ENCODE data around the gene ERGIC3.
A peak's percentile ranks its signal among the peaks of the same experiment; 100 is the strongest.

Gene ERGIC3

DNA sequence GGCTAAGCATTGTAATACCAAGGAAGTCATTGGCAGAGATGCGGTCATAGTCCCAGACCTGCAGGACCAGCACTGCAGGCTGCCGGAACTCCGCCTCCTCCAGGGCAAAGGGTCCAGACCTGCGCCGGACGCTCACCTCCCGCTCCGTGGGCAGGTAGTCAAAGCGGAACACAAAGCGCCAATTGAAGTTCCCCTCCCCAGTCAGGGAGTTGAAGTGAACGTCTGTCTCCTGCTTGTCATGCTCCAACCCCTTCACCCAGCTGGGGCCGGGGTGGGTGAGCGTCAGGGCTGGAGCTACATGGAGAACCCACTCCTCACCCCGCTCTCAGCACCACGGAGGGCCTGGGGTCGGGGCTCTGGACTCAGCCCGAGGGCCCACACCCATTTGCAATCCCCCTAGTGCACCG, 18.2 kb downstream of the ERGIC3 start:
- in situ Hi-C loops (cut with HindIII; ENCODE audit: low sequenced_read_pairs): no loop called here
- H3K4me3 ChIP-seq (ENCODE audit: low read depth, low read length): no peak overlapping the region
- TF ChIP-seq, protein P1, sequence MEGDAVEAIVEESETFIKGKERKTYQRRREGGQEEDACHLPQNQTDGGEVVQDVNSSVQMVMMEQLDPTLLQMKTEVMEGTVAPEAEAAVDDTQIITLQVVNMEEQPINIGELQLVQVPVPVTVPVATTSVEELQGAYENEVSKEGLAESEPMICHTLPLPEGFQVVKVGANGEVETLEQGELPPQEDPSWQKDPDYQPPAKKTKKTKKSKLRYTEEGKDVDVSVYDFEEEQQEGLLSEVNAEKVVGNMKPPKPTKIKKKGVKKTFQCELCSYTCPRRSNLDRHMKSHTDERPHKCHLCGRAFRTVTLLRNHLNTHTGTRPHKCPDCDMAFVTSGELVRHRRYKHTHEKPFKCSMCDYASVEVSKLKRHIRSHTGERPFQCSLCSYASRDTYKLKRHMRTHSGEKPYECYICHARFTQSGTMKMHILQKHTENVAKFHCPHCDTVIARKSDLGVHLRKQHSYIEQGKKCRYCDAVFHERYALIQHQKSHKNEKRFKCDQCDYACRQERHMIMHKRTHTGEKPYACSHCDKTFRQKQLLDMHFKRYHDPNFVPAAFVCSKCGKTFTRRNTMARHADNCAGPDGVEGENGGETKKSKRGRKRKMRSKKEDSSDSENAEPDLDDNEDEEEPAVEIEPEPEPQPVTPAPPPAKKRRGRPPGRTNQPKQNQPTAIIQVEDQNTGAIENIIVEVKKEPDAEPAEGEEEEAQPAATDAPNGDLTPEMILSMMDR (IDR thresholded peaks at IDR 0.05; ENCODE audit: low read depth, low read length, missing control alignments): no peak
- DNase-seq (ENCODE audit: low read depth): no peak

- TF ChIP-seq, protein P1 (IDR thresholded peaks at IDR 0.05; ENCODE audit: low read depth, low read length, missing control alignments): no peak
- in situ Hi-C loops (cut with HindIII; ENCODE audit: low sequenced_read_pairs): no loop called here
- no peak for DNase-seq (ENCODE audit: low read depth)
- no peak overlapping the region for H3K4me3 ChIP-seq (ENCODE audit: low read depth, low read length)
Observed at GRCh38 chr20:35560541-35560940, 18.7 kb downstream of the ERGIC3 start.

DNA sequence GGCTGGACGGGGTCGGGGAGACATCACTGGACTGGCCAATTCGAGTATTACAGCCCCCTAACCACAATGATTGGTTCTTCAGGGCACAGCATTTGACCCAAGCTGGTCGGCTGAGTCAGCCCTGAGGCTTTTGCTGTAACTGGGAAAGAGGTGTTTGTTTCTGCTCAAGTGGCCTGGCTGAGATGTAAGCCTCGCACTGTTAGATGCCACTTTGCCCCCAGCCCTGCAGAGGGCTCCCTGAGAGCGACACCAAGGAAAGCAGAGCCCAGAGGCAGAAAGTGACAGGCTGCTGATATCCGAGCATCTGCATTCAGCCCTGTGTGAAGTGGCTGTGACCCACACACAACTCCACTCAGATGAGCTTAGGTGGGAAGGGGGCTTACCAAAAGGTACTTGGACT, 19.4 kb downstream of the ERGIC3 start:
- in situ Hi-C loops (cut with HindIII; ENCODE audit: low sequenced_read_pairs): no loop called here
- TF ChIP-seq, protein P1 (IDR thresholded peaks at IDR 0.05; ENCODE audit: low read depth, low read length, missing control alignments): peak; percentile 48
- DNase-seq (ENCODE audit: low read depth): no peak
- H3K4me3 ChIP-seq (ENCODE audit: low read depth, low read length): no peak overlapping the region

DNA sequence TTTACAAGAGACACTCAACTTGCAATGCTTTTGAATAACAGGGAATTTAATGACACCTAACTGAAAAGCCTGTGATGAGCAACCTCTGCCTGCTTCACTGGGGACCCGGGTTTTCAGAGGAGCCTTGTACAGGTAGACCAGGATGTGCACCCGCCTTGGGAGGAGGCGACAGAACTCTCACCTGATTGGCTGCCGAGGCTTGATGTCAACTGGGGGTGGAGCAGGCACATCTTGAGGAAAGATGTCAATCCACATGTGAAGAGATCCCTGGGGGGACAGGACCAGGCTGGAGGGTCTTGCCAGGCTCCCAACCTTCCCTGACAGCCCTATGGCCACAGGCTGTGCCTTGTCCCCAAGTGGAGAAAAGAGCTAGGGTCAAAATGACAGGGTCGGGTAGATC, 19.8 kb downstream of the ERGIC3 start:
- in situ Hi-C loops (cut with HindIII; ENCODE audit: low sequenced_read_pairs): no loop called here
- no peak overlapping the region for H3K4me3 ChIP-seq (ENCODE audit: low read depth, low read length)
- DNase-seq (ENCODE audit: low read depth): no peak
- TF ChIP-seq, protein P1 (IDR thresholded peaks at IDR 0.05; ENCODE audit: low read depth, low read length, missing control alignments): no peak

DNA sequence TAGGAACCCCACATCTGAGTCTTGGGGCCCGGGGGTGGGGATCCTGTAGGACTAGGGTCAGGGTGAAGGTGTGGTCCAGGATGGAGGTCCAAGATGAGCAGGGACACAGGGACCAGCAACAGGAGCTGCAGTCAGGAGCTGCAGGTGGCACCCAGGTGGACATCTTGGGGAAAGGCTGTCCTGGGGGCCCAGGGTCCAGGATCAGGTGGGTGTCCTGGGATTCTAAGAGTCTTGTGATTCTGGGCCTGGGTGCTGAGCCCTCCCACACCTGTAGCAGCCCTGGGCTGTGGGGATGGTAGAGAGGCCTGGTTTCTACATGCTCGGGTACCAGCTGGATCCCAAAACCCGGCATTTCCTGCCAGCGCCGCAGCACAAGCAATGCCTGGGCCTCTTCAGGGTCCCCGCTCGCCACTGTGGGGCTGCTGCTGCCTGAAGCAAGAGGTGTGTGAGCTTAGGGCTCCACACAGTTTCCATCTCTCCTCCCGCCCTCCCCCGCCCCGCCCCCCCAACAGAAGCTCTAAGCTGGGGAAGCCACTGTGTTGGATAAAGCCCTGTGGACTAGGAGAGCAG, 20.7 kb downstream of the ERGIC3 start:
- DNase-seq (ENCODE audit: low read depth): no peak
- TF ChIP-seq, protein P1 (IDR thresholded peaks at IDR 0.05; ENCODE audit: low read depth, low read length, missing control alignments): no peak
- in situ Hi-C loops (cut with HindIII; ENCODE audit: low sequenced_read_pairs): no loop called here
- H3K4me3 ChIP-seq (ENCODE audit: low read depth, low read length): no peak overlapping the region

DNA sequence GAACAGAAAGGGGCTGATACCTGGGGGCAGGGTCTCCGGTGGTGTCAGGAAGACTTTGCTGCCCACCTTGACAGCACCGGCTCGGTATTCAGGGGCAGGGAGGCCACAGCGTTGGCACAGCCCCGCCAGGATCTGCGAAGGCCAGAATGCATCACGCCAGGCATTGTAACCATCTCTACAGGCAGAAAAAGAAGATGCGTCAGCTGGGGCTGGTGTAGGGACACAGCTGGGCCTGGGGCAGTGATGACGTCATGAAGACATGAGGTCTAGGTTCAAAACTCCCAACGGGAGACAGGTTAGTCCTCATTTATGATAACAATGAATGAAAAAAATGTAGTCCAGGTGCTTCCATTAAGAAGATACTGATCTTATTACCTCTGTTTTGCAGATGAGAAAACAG, 22.0 kb downstream of the ERGIC3 start:
- TF ChIP-seq, protein P1 (IDR thresholded peaks at IDR 0.05; ENCODE audit: low read depth, low read length, missing control alignments): no peak
- H3K4me3 ChIP-seq (ENCODE audit: low read depth, low read length): no peak overlapping the region
- in situ Hi-C loops (cut with HindIII; ENCODE audit: low sequenced_read_pairs): no loop called here
- DNase-seq (ENCODE audit: low read depth): no peak

All from astrocyte of the cerebellum (primary cell).